SK-N-SH (cell line): ENCODE data around the gene ZNF304. TPM values are rescaled to one million over a fixed set of nuclear protein-coding genes. Genes with fewer than 3 reads are reported as not detected.

ENCODE experiments used
- CTCF ChIA-PET: fragments of 300-600, 350-600 bp; formaldehyde crosslinking; extraction: SDS; loops from one replicate; lab custom pipeline; 2021; lab: Yijun Ruan, JAX
- POLR2A ChIA-PET: fragments of 350-600 bp; sonication (Branson Sonifier 250); formaldehyde crosslinking; extraction: SDS; loops from one replicate; lab custom pipeline; 2020; ENCODE audit warnings: antibody characterized with exemption, inconsistent platforms; lab: Yijun Ruan, JAX
- DNase-seq: peaks from one replicate; pipeline ENCODE4 v3.0.0; 2012
- H2AFZ ChIP-seq: fragments of 200-600 bp; sonication (generic); 2 replicates; pipeline ENCODE4 v1.8.1; 2016; ENCODE audit warnings: antibody characterized with exemption, mild to moderate bottlenecking, low read depth
- H3F3A ChIP-seq: fragments of 200-600 bp; sonication (generic); replicated peaks from 2 replicates; pipeline ENCODE3; 2016; ENCODE audit warnings: antibody characterized with exemption, mild to moderate bottlenecking; ENCODE audit not compliant: insufficient read depth
- H3K27ac ChIP-seq, 2 experiments: fragments of 200-500 bp in 1 of 2; fragments of 200-600 bp in 1 of 2; sonication (Bioruptor generic) in 1 of 2; sonication (generic), shearing (Covaris generic) in 1 of 2; 2 replicates each; pipeline versions ENCODE4 v1.5.1 to v1.6.1; 2014 to 2016; ENCODE audit warnings: low read depth in 2 of 2, inconsistent platforms in 1 of 2, low read length in 1 of 2, mild to moderate bottlenecking in 1 of 2, mixed read lengths in 1 of 2
- H3K27me3 ChIP-seq: fragments of 200-600 bp; sonication (generic), shearing (Covaris generic); 2 replicates; pipeline ENCODE4 v1.6.1; 2016; ENCODE audit warnings: mixed run types; ENCODE audit not compliant: insufficient read depth
- H3K36me3 ChIP-seq, 2 experiments: fragments of 200-500 bp in 1 of 2; fragments of 200-600 bp in 1 of 2; sonication (Bioruptor generic) in 1 of 2; sonication (generic) in 1 of 2; replicated peaks in 1 of 2; 2 replicates each; pipeline versions ENCODE3 to v1.5.1; 2014 to 2016; ENCODE audit warnings: low read length in 1 of 2, mild to moderate bottlenecking in 1 of 2; ENCODE audit not compliant: insufficient read depth in 2 of 2, control insufficient read depth in 1 of 2
- H3K4me1 ChIP-seq, 2 experiments: fragments of 200-500 bp in 1 of 2; fragments of 200-600 bp in 1 of 2; sonication (Bioruptor generic) in 1 of 2; sonication (generic), shearing (Covaris generic) in 1 of 2; 2 replicates each; pipeline versions ENCODE4 v1.5.1 to v1.6.1; 2014 to 2016; ENCODE audit warnings: low read depth in 1 of 2, low read length in 1 of 2, mixed run types in 1 of 2; ENCODE audit not compliant: insufficient read depth in 2 of 2, control insufficient read depth in 1 of 2
- H3K4me2 ChIP-seq: fragments of 200-600 bp; sonication (generic), shearing (Covaris generic); 2 replicates; pipeline ENCODE4 v1.6.1; 2017; ENCODE audit warnings: mixed run types
- H3K4me3 ChIP-seq, 2 experiments: fragments of 200-500 bp in 1 of 2; fragments of 200-600 bp in 1 of 2; sonication (Bioruptor generic) in 1 of 2; sonication (generic), shearing (Covaris generic) in 1 of 2; 2 replicates each; pipeline versions ENCODE4 v1.5.1 to v1.8.1; 2014 to 2016; ENCODE audit warnings: low read depth in 2 of 2, inconsistent platforms in 1 of 2, low read length in 1 of 2, mild to moderate bottlenecking in 1 of 2, mixed read lengths in 1 of 2, moderate library complexity in 1 of 2
- H3K79me2 ChIP-seq: fragments of 200-600 bp; sonication (generic); 2 replicates; pipeline ENCODE4 v1.8.1; 2017; ENCODE audit warnings: mild to moderate bottlenecking; ENCODE audit not compliant: insufficient read depth
- H3K9ac ChIP-seq: fragments of 200-600 bp; sonication (generic); 2 replicates; pipeline ENCODE4 v1.6.1; 2017; ENCODE audit warnings: mixed run types
- H3K9me2 ChIP-seq: fragments of 200-600 bp; sonication (generic); 2 replicates; pipeline ENCODE4 v1.6.1; 2017; ENCODE audit warnings: mixed run types
- H3K9me3 ChIP-seq: fragments of 200-600 bp; sonication (generic); 2 replicates; pipeline ENCODE4 v1.6.1; 2017; ENCODE audit warnings: mixed run types, mild to moderate bottlenecking, moderate library complexity
- H4K20me1 ChIP-seq: fragments of 200-600 bp; sonication (generic); 2 replicates; pipeline ENCODE4 v1.6.1; 2017; ENCODE audit warnings: mild to moderate bottlenecking, mixed run types; ENCODE audit not compliant: insufficient read depth
- CTCF ChIP-seq: fragments of 200-600 bp; sonication (generic); IDR thresholded peaks from 2 replicates; pipeline ENCODE4 v1.6.1; 2017; ENCODE audit warnings: antibody characterized with exemption, mild to moderate bottlenecking, moderate library complexity
- EP300 ChIP-seq, 2 experiments: IDR thresholded peaks; 2 replicates each; pipeline versions ENCODE4 v1.4.0 to v1.6.1; 2012; ENCODE audit warnings: borderline replicate concordance in 1 of 2, low read depth in 1 of 2, low read length in 1 of 2
- GABPA ChIP-seq: IDR thresholded peaks from 2 replicates; pipeline ENCODE4 v1.4.0; 2012; ENCODE audit warnings: low read depth, mild to moderate bottlenecking
- GATA2 ChIP-seq: sonication (generic); formaldehyde crosslinking; IDR thresholded peaks from 2 replicates; pipeline ENCODE4 v1.5.0; 2020; ENCODE audit warnings: mild to moderate bottlenecking, missing genetic modification reagents
- IRF3 ChIP-seq: fragments of 150-350 bp; IDR thresholded peaks from 2 replicates; pipeline ENCODE4 v1.6.1; 2016; ENCODE audit warnings: mild to moderate bottlenecking, low read depth, low read length
- JUND ChIP-seq: IDR thresholded peaks from 2 replicates; pipeline ENCODE4 v1.4.0; 2012
- NFIC ChIP-seq: IDR thresholded peaks from 2 replicates; pipeline ENCODE4 v1.4.0; 2012; ENCODE audit warnings: borderline replicate concordance
- PBX3 ChIP-seq: IDR thresholded peaks from 2 replicates; pipeline ENCODE4; 2012
- RAD21 ChIP-seq: IDR thresholded peaks from 2 replicates; pipeline ENCODE4 v1.6.1; 2012; ENCODE audit warnings: mild to moderate bottlenecking, low read length
- RCOR1 ChIP-seq: fragments of 150-350 bp; IDR thresholded peaks from 2 replicates; pipeline ENCODE4 v1.6.1; 2017; ENCODE audit warnings: antibody characterized with exemption, low read length
- RFX5 ChIP-seq: IDR thresholded peaks from 2 replicates; pipeline ENCODE4 v1.6.1; 2012; ENCODE audit warnings: mild to moderate bottlenecking, improper control_type of control experiment, low read length
- SIN3A ChIP-seq: IDR thresholded peaks from 2 replicates; pipeline ENCODE4 v1.6.1; 2012; ENCODE audit warnings: low read depth, mild to moderate bottlenecking, low read length, moderate library complexity, borderline replicate concordance
- SMC3 ChIP-seq: IDR thresholded peaks from 2 replicates; pipeline ENCODE4 v1.6.1; 2012; ENCODE audit warnings: low read depth, low read length, improper control_type of control experiment
- TAF1 ChIP-seq: IDR thresholded peaks from 2 replicates; pipeline ENCODE4 v1.6.1; 2012; ENCODE audit warnings: low read depth, mild to moderate bottlenecking, low read length, moderate library complexity, borderline replicate concordance
- TCF12 ChIP-seq: IDR thresholded peaks from 2 replicates; pipeline ENCODE4 v1.4.0; 2012
- YY1 ChIP-seq: IDR thresholded peaks from 2 replicates; pipeline ENCODE4 v1.4.0; 2012; ENCODE audit warnings: low read depth, mild to moderate bottlenecking
- WGBS: methylation state at CpG from one replicate; pipeline ENCODE4 v1.1.6; 2017; ENCODE audit warnings: low lambda C conversion rate; 5-methylcytosine and 5-hydroxymethylcytosine counted together
- polyA plus RNA-seq, 3 experiments: library from polyadenylated mRNA; depleted of rRNA; stranded (reverse); fragments of >200 nt; gene quantifications; 2 replicates each; pipeline ENCODE4 v1.2.3, GENCODE V29; 2012

Gene ZNF304
- polyA plus RNA-seq, 1 of the 3 experiments (the other 2 are of a cell fraction): 2.5 TPM

- H3K36me3 ChIP-seq: peaks cover 15 to 16% of the 10 kb centered on the region in 2 experiments
- H3K9me2 ChIP-seq: no peaks in the 10 kb centered on the region
- H4K20me1 ChIP-seq: no peaks in the 10 kb centered on the region
- DNase-seq: no peak
- H3K4me2 ChIP-seq: no peak overlapping the region
- ChIA-PET POLR2A (no interaction called here), CTCF (interaction anchor here (1.0 to 2.6 kb wide), 4 partner anchors 11 to 752 kb away, joined by 4 to 8 read pairs (median 5); partner anchors contain the start of gene ZNF548)
- H3K4me3 ChIP-seq: no peak overlapping the region
- no peak overlapping the region for H3K9ac ChIP-seq
- no peaks in the 10 kb centered on the region for H3K79me2 ChIP-seq
- no peak overlapping the region for H3K27ac ChIP-seq
- TF ChIP-seq CTCF: no peak
- TF ChIP-seq EP300 (IDR thresholded peaks at IDR 0.05; ENCODE audit: borderline replicate concordance in 1 of 2, low read depth in 1 of 2, low read length in 1 of 2): no peak
- no peak for TF ChIP-seq IRF3
- no peak for TF ChIP-seq PBX3
- TF ChIP-seq JUND: no peak
- TF ChIP-seq SMC3: no peak
- TF ChIP-seq TCF12: no peak
- no peak for TF ChIP-seq RAD21
- TF ChIP-seq NFIC: no peak
- TF ChIP-seq GATA2 (CRISPR knock-in tag): no peak
- no peak for TF ChIP-seq GABPA
- TF ChIP-seq TAF1: no peak
- no peak for TF ChIP-seq RCOR1
- no peak for TF ChIP-seq YY1
- TF ChIP-seq RFX5: no peak
- no peak for TF ChIP-seq SIN3A
- no peaks in the 10 kb centered on the region; the same call in 1 of the 2 replicates for H3K9me3 ChIP-seq
- H3K27me3 ChIP-seq: no peaks in the 10 kb centered on the region
- 91% methylated on average over 7 of the region's 9 CpGs for WGBS
- H3K4me1 ChIP-seq: peaks cover 0 to 2% of the 10 kb centered on the region in 2 experiments; a peak in 1 of 4 replicates
- no peaks in the 10 kb centered on the region for H3F3A ChIP-seq
- no peak overlapping the region for H2AFZ ChIP-seq
Observed at GRCh38 chr19:57403737-57404563, 52.9 kb downstream of the ZNF304 start.
